Activated CD4-positive, alpha-beta T cell treated with anti-CD3 and anti-CD28 coated beads, Interleukin-2, Interleukin-4, amounts not matched to agents 100 ng/mL and 50 ng/mL, durations not matched to agents 16 hours and 8 hours (primary cell): ENCODE results near the gene GEMIN5.
A peak's percentile ranks its signal among the peaks of the same experiment; 100 is the strongest.
"Not testable (repeated sequence)": the region's sequence is repeated elsewhere in the genome, so short reads cannot be mapped to it uniquely, and the experiment has no call there.

ENCODE experiments used
- DNase-seq: peaks from one replicate; pipeline ENCODE4 v3.0.0-alpha.2; 2020; ENCODE audit warnings: low spot score

GEMIN5 gene

GRCh38 chr5:154937718-154938466 lies at the start of gene GEMIN5:
GEMIN5 (minus strand) TSS chr5:154938211; CDS start chr5:154938133, 78 bp downstream.
- peak; percentile 89 for DNase-seq

GRCh38 chr5:154986151-154986550 lies 48.1 kb upstream of the GEMIN5 start:
- no peak for DNase-seq

GRCh38 chr5:154984946-154985516 lies 47.0 kb upstream of the GEMIN5 start:
- DNase-seq: no peak

GRCh38 chr5:154978294-154978693 lies 40.3 kb upstream of the GEMIN5 start:
- not testable (repeated sequence) for DNase-seq

GRCh38 chr5:154977409-154977808 lies 39.4 kb upstream of the GEMIN5 start:
- DNase-seq: peak; percentile 46

- DNase-seq: not testable (repeated sequence)
Observed at GRCh38 chr5:154976082-154976481, 38.1 kb upstream of the GEMIN5 start.

GRCh38 chr5:154972476-154973080 lies 34.6 kb upstream of the GEMIN5 start:
- DNase-seq: peak; percentile 12

GRCh38 chr5:154971501-154971900 lies 33.5 kb upstream of the GEMIN5 start:
- no peak for DNase-seq

GRCh38 chr5:154970759-154971158 lies 32.7 kb upstream of the GEMIN5 start:
- DNase-seq: no peak

GRCh38 chr5:154968953-154969352 lies 30.9 kb upstream of the GEMIN5 start:
- no peak for DNase-seq

- DNase-seq: no peak
Observed at GRCh38 chr5:154967421-154968024, 29.5 kb upstream of the GEMIN5 start.

- DNase-seq: no peak
Observed at GRCh38 chr5:154966874-154967273, 28.9 kb upstream of the GEMIN5 start.

GRCh38 chr5:154966081-154966841 lies 28.2 kb upstream of the GEMIN5 start:
- no peak for DNase-seq

- no peak for DNase-seq
Observed at GRCh38 chr5:154962494-154962893, 24.5 kb upstream of the GEMIN5 start.

GRCh38 chr5:154956712-154957111 lies 18.7 kb upstream of the GEMIN5 start:
- DNase-seq: no peak

- DNase-seq: no peak
Observed at GRCh38 chr5:154949781-154950180, 11.8 kb upstream of the GEMIN5 start.

- DNase-seq: no peak
Observed at GRCh38 chr5:154948313-154948712, 10.3 kb upstream of the GEMIN5 start.

- no peak for DNase-seq
Observed at GRCh38 chr5:154947778-154948177, 9.8 kb upstream of the GEMIN5 start.

- DNase-seq: no peak
Observed at GRCh38 chr5:154945695-154946301, 7.8 kb upstream of the GEMIN5 start.

- DNase-seq: no peak
Observed at GRCh38 chr5:154944716-154945115, 6.7 kb upstream of the GEMIN5 start.

- DNase-seq: no peak
Observed at GRCh38 chr5:154943527-154943926, 5.5 kb upstream of the GEMIN5 start.
